Cardiac fibroblast (primary cell): ENCODE results near the gene ZFP3.
"Not testable (repeated sequence)": the region's sequence is repeated elsewhere in the genome, so short reads cannot be mapped to it uniquely, and the experiment has no call there.

ENCODE experiments used
- DNase-seq, 2 donors: peaks; one replicate each; pipeline versions ENCODE4 v3.0.0 to v3.0.0-alpha.2; 2010; ENCODE audit warnings: low read depth in 2 of 2
- H3K4me3 ChIP-seq, 2 donors: replicated peaks in 1 of 2; 1 replicate in 1 of 2; 2 replicates in 1 of 2; pipeline ENCODE4 v1.5.1; 2011; ENCODE audit warnings: low read depth in 2 of 2, low read length in 2 of 2, mild to moderate bottlenecking in 2 of 2, moderate library complexity in 1 of 2
- CTCF ChIP-seq: IDR thresholded peaks from one replicate; pipeline ENCODE4 v1.5.1; 2011; ENCODE audit warnings: low read depth, mild to moderate bottlenecking, low read length, inconsistent platforms

ZFP3 gene

GRCh38 chr17:5049314-5049841 lies 28.9 kb upstream of the ZFP3 start:
- no peak for TF ChIP-seq CTCF
- H3K4me3 ChIP-seq, result no peak overlapping the region
- DNase-seq, result no peak

GRCh38 chr17:5050278-5050677 lies 28.0 kb upstream of the ZFP3 start:
- TF ChIP-seq CTCF, result no peak
- no peak overlapping the region for H3K4me3 ChIP-seq
- peak; percentile 22 to 31 for DNase-seq

- TF ChIP-seq CTCF, result no peak
- DNase-seq, result no peak
- no peak overlapping the region for H3K4me3 ChIP-seq
Measured at GRCh38 chr17:5055543-5055942, 22.7 kb upstream of the ZFP3 start.

- DNase-seq, result peak in 1 of 2 donors; percentile 49
- TF ChIP-seq CTCF, result no peak
- no peak overlapping the region for H3K4me3 ChIP-seq
Measured at GRCh38 chr17:5065227-5065744, 13.0 kb upstream of the ZFP3 start.

- TF ChIP-seq CTCF, result no peak
- no peak overlapping the region for H3K4me3 ChIP-seq
- DNase-seq, result no peak
Measured at GRCh38 chr17:5068236-5068635, 10.0 kb upstream of the ZFP3 start.

GRCh38 chr17:5069724-5070123 lies 8.5 kb upstream of the ZFP3 start:
- no peak for TF ChIP-seq CTCF
- DNase-seq, result no peak
- H3K4me3 ChIP-seq, result no peak overlapping the region

GRCh38 chr17:5075472-5075871 lies 2.8 kb upstream of the ZFP3 start:
- not testable (repeated sequence) for DNase-seq, H3K4me3 ChIP-seq

- H3K4me3 ChIP-seq, DNase-seq: not testable (repeated sequence)
Measured at GRCh38 chr17:5077275-5077674, 992 bp upstream of the ZFP3 start.
